ENCODE measurements around the gene ALDH3B1. TPM values are rescaled to one million over a fixed set of nuclear protein-coding genes. Genes with fewer than 3 reads are reported as not detected.

Gene ALDH3B1
- total and polyA plus RNA-seq, 2 experiments from 2014 or later = 0.45 to 0.55 TPM

- no peak overlapping the region for H3K27ac ChIP-seq
- no peaks in the 10 kb centered on the region for H3K9me3 ChIP-seq (ENCODE audit: low read depth)
- no peak overlapping the region for H3K4me3 ChIP-seq
- no peaks in the 10 kb centered on the region for H3K4me1 ChIP-seq (ENCODE audit: low read depth)
- H3K27me3 ChIP-seq = no peaks in the 10 kb centered on the region
- peak in 1 of 2 donors; percentile 39 for DNase-seq (ENCODE audit: low read depth in 1 of 2, low spot score in 1 of 2)
- H3K36me3 ChIP-seq = peaks cover 3% of the 10 kb centered on the region
- TF ChIP-seq CTCF (IDR thresholded peaks at IDR 0.05; ENCODE audit: low read depth, low read length) = no peak
These were observed 18.8 kb downstream of the ALDH3B1 start for GRCh38 chr11:68028802-68029545.

- peak; percentile 98 to 99 for DNase-seq (ENCODE audit: low read depth in 1 of 2, low spot score in 1 of 2)
- peak within 1 kb of the TSS; percentile 48 for H3K4me3 ChIP-seq
- H3K36me3 ChIP-seq = peaks cover 7% of the 10 kb centered on the region
- no peaks in the 10 kb centered on the region for H3K4me1 ChIP-seq (ENCODE audit: low read depth)
- H3K27me3 ChIP-seq = no peaks in the 10 kb centered on the region
- TF ChIP-seq CTCF (IDR thresholded peaks at IDR 0.05; ENCODE audit: low read depth, low read length) = no peak
- H3K9me3 ChIP-seq (ENCODE audit: low read depth) = no peaks in the 10 kb centered on the region
- peak within 1 kb of the TSS; percentile 86 for H3K27ac ChIP-seq
These were observed 20.4 kb downstream of the ALDH3B1 start, which contains the start of gene NDUFS8 for GRCh38 chr11:68030318-68031143. TSS of gene NDUFS8 (plus strand) at chr11:68030681. CDS start at chr11:68032152, 1,471 bp downstream.

- H3K4me1 ChIP-seq (ENCODE audit: low read depth) = no peaks in the 10 kb centered on the region
- H3K4me3 ChIP-seq = peak overlapping the region; percentile 48
- no peak for TF ChIP-seq CTCF (IDR thresholded peaks at IDR 0.05; ENCODE audit: low read depth, low read length)
- no peak for DNase-seq (ENCODE audit: low read depth in 1 of 2, low spot score in 1 of 2)
- peak overlapping the region; percentile 86 for H3K27ac ChIP-seq
- H3K36me3 ChIP-seq = peaks cover 7% of the 10 kb centered on the region
- no peaks in the 10 kb centered on the region for H3K27me3 ChIP-seq
- no peaks in the 10 kb centered on the region for H3K9me3 ChIP-seq (ENCODE audit: low read depth)
These were observed 21.0 kb downstream of the ALDH3B1 start for GRCh38 chr11:68031144-68031464.

DNA sequence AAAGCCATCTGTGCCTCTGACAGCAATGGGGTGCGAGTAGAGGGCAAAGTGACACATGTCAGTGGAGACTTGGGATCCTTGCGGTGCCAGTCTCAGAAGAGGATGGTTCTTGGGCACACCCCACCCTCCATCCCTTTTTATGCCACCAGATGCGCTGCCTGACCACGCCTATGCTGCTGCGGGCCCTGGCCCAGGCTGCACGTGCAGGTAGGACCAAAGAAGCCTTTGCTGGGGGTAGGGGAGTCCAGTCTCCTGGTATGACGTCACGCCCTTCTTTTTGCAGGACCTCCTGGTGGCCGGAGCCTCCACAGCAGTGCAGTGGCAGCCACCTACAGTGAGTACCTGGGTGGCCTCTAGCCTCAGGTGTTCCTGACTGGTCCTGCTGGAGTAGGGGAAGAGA lies 21.9 kb downstream of the ALDH3B1 start:
- Histone ChIP-seq H3K4me3 (no peak overlapping the region), H3K9me3 (ENCODE audit: low read depth) (no peaks in the 10 kb centered on the region), H3K27me3 (no peaks in the 10 kb centered on the region), H3K27ac (no peak overlapping the region), H3K4me1 (ENCODE audit: low read depth) (no peaks in the 10 kb centered on the region), H3K36me3 (peaks cover 7% of the 10 kb centered on the region)
- DNase-seq (ENCODE audit: low read depth in 1 of 2, low spot score in 1 of 2) = no peak
- TF ChIP-seq CTCF (IDR thresholded peaks at IDR 0.05; ENCODE audit: low read depth, low read length) = no peak

DNA sequence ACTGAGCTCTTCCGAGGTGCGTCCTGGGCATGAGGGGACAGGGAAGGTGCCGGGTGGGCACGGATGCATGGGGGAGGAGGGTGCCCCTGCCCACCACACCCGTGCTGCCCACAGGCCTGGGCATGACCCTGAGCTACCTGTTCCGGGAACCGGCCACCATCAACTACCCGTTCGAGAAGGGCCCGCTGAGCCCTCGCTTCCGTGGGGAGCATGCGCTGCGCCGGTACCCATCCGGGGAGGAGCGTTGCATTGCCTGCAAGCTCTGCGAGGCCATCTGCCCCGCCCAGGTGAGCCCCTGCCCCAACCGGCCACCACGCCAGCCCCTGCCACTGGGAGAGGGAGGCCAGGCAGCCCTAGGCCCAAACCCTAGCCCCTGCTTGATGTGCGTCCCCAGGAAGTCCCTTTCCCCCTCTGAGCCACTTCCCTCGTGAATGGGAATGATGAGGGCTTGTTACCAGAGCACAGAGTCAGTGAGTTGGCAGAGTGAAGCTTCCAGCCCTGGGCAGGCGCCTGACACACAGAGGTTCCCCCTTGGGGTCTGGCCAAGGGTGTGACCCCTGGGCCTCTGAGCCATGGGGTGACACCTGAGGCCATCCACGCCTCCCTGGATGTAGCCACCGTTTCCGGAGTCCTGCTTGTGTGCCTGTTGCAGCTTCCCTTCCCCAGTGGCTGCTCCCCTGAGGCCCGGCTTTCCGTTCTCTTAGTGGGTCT lies 23.0 kb downstream of the ALDH3B1 start:
- H3K36me3 ChIP-seq = peaks cover 7% of the 10 kb centered on the region
- H3K9me3 ChIP-seq (ENCODE audit: low read depth) = no peaks in the 10 kb centered on the region
- peaks cover 3% of the 10 kb centered on the region for H3K4me1 ChIP-seq (ENCODE audit: low read depth)
- H3K4me3 ChIP-seq = no peak overlapping the region
- no peaks in the 10 kb centered on the region for H3K27me3 ChIP-seq
- DNase-seq (ENCODE audit: low read depth in 1 of 2, low spot score in 1 of 2) = no peak
- TF ChIP-seq CTCF (IDR thresholded peaks at IDR 0.05; ENCODE audit: low read depth, low read length) = no peak
- H3K27ac ChIP-seq = no peak overlapping the region
